GM10248 (cell line): Measurements from ENCODE around the gene USP35.

ENCODE experiments used
- CTCF ChIA-PET: fragments of 300-600 bp; sonication (Branson Sonifier 250); formaldehyde crosslinking; extraction: SDS; loops from one replicate; lab custom pipeline; 2021; ENCODE audit warnings: antibody characterized with exemption; lab: Yijun Ruan, JAX
- POLR2A ChIA-PET: fragments of 350-650 bp; sonication (Branson Sonifier 250); formaldehyde crosslinking; extraction: SDS; loops from one replicate; lab custom pipeline; 2020; ENCODE audit warnings: antibody characterized with exemption; lab: Yijun Ruan, JAX
- DNase-seq: peaks from one replicate; pipeline ENCODE4 v3.0.0; 2012; ENCODE audit errors: extremely low spot score
- TF ChIP-seq, protein P1 (sequence below): IDR thresholded peaks from 2 replicates; pipeline ENCODE4 v1.5.1; 2012; ENCODE audit warnings: mild to moderate bottlenecking, low read depth; ENCODE audit errors: extremely low read depth, missing control alignments, control extremely low read depth

USP35 gene

DNA sequence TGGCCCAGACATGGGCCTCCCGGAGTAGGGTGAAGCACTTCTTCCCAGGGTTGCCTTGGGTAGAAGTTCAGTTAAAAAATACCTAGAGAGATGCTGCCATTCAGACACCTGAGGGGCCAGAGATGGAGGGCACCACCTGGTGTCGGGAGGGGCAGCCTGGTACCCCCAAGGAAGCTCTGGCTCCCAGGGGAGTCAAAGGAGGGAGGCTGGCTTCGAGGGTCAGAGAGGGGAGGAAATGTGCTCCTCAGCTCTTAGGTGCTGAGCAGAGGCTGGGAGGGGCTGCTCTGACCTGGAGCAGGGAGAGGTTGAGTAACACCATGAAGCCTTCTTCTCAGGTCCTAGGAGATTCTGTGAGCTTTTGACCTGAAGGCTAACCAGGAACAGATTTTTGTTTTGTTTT is 1.1 kb downstream of the USP35 start:
- POLR2A ChIA-PET = no interaction called here
- CTCF ChIA-PET = interaction anchor here (0.8 to 1.9 kb wide), 4 partner anchors 14 to 231 kb away, joined by 4 to 5 read pairs (median 4); no protein-coding TSS in a partner anchor
- TF ChIP-seq, protein P1, sequence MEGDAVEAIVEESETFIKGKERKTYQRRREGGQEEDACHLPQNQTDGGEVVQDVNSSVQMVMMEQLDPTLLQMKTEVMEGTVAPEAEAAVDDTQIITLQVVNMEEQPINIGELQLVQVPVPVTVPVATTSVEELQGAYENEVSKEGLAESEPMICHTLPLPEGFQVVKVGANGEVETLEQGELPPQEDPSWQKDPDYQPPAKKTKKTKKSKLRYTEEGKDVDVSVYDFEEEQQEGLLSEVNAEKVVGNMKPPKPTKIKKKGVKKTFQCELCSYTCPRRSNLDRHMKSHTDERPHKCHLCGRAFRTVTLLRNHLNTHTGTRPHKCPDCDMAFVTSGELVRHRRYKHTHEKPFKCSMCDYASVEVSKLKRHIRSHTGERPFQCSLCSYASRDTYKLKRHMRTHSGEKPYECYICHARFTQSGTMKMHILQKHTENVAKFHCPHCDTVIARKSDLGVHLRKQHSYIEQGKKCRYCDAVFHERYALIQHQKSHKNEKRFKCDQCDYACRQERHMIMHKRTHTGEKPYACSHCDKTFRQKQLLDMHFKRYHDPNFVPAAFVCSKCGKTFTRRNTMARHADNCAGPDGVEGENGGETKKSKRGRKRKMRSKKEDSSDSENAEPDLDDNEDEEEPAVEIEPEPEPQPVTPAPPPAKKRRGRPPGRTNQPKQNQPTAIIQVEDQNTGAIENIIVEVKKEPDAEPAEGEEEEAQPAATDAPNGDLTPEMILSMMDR = no peak
- no peak for DNase-seq

DNA sequence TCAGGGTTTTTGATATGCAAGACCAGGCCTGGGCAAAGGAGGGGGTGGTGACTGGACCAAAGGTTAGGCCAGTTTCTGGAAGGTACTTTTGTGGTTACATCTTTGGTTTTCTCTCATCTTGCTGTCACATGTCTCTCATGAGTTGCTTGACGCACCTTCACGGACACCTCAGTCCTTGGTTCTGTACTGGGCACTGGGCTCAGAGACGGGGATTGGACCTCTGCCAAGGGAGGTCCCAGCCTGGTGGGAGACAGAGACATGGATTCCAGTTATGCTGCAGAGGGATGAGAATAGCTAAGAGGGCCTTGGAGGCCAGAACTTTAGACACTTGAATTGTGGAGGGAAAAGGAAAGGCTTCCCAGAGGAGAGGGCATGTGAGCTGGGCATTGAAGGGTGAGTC is 1.7 kb downstream of the USP35 start:
- POLR2A ChIA-PET = no interaction called here
- TF ChIP-seq, protein P1 = no peak
- DNase-seq = no peak
- CTCF ChIA-PET = interaction anchor here (1.2 to 1.9 kb wide), 3 partner anchors 23 to 230 kb away, joined by 4 read pairs; no protein-coding TSS in a partner anchor

DNA sequence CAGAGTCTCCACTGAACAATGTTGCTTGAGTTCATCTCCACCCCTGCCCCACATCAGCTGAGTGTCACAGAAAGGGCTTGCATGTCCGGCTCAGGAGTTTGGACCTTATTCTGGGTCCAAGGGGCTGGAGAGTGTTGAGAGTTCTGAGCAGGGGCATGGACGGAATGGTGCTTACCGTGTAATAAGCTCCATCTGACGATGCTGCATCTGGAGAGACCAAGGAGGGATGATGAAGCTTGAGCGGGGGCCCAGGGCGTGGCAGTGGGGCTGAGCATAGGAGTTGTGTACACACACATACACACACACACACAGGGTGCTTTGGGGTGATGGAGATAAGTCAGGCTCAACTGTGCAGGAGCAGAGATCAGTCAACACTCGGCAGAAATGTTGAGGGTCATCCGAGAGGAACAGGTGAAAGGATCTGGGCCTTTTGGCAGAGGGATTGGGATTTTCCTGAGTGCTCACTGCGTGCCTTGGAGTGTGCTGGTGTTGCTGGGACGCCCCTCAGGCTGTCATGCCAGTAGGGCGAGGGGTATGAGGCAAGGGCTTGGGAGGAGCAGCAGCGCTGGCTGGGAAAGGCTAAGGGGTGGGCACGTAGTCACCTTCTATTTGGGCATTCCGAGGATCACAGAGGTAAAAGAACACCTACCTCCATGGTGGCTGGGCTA is 2.3 kb downstream of the USP35 start:
- DNase-seq = no peak
- POLR2A ChIA-PET = no interaction called here
- TF ChIP-seq, protein P1 = no peak
- CTCF ChIA-PET = interaction anchor here (1.2 kb wide), 1 partner anchor 37 kb away, joined by 4 read pairs; no protein-coding TSS in a partner anchor

DNA sequence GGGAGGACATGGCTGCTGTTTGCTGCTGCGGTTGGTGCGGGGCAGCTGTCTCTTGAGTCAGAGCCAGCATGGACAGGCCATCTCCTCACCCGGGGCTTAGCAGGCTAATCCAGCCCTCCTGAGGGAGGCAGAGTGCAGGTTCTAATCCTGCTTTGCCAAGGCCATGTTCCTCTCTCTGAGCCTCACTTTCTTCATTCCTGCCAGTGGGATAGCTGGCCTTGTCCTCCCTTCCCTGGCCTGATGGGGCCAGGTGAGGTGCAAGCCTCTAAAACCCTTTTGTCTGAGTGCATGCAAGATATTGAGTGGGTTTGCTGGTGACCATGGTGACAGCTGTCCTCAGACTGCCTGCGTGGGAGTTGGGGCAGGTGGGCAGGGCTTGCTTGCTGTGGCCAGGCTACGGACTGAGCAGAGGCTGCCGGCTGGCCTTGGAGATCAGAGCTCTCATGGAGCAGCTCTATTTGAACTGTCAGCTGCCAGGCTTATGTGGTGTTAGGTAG is 3.6 kb downstream of the USP35 start:
- CTCF ChIA-PET = interaction anchor here (1.1 to 1.4 kb wide), 2 partner anchors 28 to 373 kb away, joined by 3 to 5 read pairs; no protein-coding TSS in a partner anchor
- DNase-seq = peak; percentile 44
- TF ChIP-seq, protein P1 = no peak
- POLR2A ChIA-PET = no interaction called here

DNA sequence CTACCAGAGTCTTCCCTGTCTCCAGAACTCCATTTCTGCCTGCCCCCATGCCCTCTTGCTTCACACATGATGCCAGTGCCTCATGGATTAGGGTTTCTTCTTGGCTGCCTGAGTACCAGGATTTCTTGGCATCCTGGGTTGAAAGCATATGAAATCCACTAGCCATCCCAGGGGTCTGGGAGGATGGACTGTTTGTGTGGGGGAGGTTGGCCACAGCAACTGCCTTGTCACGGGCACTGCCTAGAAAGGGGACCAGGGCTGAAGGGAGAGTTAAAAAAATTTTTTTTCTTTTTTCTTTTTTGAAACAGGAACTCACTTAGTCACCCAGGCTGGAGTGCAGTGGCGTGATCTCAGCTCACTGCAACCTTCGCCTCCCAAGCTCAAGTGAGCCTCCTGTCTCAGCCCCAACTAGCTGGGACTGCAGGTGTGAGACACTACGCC is 4.2 kb downstream of the USP35 start:
- POLR2A ChIA-PET = no interaction called here
- CTCF ChIA-PET = interaction anchor here (1.1 to 1.4 kb wide), 2 partner anchors 27 to 372 kb away, joined by 3 to 5 read pairs; no protein-coding TSS in a partner anchor
- DNase-seq = no peak
- TF ChIP-seq, protein P1 = no peak

DNA sequence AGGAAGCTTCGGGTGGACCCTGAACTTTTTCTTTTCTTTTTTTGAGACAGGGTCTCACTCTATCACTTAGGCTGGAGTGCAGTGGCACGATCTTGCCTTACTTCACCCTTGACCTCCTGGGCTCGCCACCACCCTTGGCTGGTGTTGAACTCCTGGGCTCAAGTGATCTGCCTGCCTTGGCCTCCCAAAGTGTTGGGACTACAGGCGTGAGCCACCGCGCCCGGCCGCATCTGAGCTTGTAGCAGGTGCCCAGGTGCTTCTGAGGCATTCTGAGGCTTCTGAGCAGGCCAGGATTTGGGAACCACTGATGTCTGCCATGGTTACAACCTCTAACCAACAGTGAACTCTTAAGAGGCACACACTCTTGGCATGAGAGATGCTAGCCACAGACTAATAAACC is 5.1 kb downstream of the USP35 start:
- TF ChIP-seq, protein P1 = no peak
- CTCF ChIA-PET = interaction anchor here (1.0 to 1.4 kb wide), 4 partner anchors 9 to 371 kb away, joined by 3 to 5 read pairs (median 4); no protein-coding TSS in a partner anchor

More for the DNA sequence above, 5.1 kb downstream of the USP35 start:
- POLR2A ChIA-PET = no interaction called here
- no peak for DNase-seq
